Stimulated activated CD8-positive, alpha-beta memory T cell treated with anti-CD3 and anti-CD28 coated beads, Interleukin-15, amount 100 ng/mL, for 24 hours (primary cell): ENCODE measurements around the gene ZNF687.
"Not testable (repeated sequence)": the region's sequence is repeated elsewhere in the genome, so short reads cannot be mapped to it uniquely, and the experiment has no call there.

Source experiments
- DNase-seq: peaks from one replicate; pipeline ENCODE4 v3.0.0-alpha.2; 2020; ENCODE audit warnings: low read depth

The ZNF687 gene, protein sequence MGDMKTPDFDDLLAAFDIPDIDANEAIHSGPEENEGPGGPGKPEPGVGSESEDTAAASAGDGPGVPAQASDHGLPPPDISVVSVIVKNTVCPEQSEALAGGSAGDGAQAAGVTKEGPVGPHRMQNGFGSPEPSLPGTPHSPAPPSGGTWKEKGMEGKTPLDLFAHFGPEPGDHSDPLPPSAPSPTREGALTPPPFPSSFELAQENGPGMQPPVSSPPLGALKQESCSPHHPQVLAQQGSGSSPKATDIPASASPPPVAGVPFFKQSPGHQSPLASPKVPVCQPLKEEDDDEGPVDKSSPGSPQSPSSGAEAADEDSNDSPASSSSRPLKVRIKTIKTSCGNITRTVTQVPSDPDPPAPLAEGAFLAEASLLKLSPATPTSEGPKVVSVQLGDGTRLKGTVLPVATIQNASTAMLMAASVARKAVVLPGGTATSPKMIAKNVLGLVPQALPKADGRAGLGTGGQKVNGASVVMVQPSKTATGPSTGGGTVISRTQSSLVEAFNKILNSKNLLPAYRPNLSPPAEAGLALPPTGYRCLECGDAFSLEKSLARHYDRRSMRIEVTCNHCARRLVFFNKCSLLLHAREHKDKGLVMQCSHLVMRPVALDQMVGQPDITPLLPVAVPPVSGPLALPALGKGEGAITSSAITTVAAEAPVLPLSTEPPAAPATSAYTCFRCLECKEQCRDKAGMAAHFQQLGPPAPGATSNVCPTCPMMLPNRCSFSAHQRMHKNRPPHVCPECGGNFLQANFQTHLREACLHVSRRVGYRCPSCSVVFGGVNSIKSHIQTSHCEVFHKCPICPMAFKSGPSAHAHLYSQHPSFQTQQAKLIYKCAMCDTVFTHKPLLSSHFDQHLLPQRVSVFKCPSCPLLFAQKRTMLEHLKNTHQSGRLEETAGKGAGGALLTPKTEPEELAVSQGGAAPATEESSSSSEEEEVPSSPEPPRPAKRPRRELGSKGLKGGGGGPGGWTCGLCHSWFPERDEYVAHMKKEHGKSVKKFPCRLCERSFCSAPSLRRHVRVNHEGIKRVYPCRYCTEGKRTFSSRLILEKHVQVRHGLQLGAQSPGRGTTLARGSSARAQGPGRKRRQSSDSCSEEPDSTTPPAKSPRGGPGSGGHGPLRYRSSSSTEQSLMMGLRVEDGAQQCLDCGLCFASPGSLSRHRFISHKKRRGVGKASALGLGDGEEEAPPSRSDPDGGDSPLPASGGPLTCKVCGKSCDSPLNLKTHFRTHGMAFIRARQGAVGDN

DNA sequence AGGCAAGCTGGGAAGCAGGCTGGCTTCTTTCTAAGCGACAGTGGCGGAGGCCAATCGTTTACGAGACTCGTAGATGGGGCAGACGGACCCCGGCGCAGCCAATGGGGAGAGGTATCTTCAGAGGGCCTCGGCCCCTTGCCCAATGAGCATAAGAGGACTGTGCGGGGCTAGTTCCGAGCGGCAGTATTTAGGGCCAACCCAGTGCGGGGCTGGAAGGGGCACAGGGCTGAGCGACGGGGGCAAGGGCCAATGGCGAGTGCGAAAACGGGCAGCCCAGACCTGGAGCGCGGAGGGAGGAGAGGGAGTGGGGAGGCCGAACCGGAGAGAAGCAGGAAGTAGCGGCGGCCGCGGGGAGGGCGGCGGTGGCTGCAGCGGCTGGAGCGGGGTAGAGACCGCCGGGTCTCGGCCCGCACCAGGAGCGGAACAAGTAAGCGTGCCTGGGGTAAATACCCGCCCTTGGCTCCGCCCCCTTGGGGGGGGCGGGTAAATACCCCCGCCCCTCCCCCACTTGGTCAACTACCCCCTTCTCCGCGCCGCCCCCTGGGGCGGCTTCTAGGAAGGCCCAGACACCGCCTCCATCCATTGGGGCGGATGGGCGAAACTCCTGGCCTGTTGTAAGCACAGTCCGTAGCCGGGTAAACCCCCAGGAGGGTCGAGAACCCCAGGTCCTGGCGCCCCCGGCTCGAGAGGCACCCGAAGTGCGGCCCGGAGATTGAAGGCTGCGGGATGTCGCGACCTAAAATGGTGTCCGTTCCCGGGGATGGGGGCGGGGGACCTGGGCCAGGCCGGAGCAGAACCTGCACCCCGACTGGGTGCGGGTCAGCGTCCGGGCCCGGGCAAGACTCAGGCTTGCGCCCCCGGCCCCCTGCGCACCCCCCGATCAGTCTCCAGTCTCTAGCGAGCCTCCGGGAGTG is at the start of gene ZNF687:
ZNF687 (plus strand) TSS at position 331 of the 914 bp plus-strand sequence. CDS start 3,993 bp downstream, outside the sequence.
- DNase-seq: peak; percentile 85

DNA sequence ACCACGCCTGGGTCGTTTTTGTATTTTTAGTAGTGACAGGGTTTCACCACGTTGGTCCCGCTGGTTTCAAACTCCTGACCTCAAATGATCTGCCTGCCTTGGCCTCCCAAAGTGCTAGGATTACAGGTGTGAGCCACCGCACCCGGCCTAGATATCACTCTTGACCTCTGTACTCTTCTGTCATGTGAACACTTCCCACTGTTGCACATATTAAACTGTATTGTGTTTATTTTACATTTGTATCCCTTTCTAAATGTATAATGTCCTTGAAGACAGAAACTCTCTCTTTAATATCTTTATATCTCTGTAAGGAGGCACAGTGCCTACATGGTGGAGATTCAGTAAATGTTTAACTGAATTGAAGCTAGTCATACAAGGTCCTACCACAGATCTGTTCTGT is 46.9 kb upstream of the ZNF687 start:
- DNase-seq: no peak

DNA sequence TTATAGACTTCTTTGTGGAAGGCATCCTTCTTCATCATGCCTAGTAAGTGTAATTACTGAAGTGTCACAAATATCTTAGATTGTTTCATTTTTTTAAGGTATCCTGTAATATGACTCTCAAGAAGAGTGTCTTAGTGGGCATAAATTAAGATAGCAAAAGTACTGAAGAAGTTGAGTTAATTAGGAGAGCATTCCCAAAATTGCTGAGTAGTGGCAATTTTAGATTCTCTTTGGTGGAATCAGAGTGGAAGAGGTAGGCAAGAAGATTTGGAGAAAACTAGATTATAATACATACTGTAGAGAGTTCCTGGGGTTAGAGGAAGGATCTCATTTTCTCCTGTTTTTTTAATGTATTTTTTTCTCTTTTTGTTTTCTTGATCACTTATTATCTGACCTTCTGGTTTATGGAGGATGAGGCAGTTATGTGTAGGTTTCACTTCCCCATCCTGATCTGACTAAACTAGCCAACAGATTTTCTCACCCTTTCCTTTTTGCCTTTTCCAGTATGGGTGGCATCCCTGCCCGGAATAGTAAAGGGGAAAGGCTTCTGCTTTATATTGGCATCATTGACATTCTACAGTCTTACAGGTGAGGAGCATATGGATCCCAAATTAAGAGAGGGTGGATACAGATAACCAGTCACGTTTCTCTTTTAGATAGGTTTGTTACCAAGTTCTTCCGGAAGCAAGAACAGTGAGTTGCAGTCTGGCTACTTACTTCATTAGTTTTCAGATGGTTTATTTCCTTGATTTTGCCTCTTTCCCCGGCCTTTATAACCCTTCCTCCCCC is 44.2 kb upstream of the ZNF687 start:
- no peak for DNase-seq

DNA sequence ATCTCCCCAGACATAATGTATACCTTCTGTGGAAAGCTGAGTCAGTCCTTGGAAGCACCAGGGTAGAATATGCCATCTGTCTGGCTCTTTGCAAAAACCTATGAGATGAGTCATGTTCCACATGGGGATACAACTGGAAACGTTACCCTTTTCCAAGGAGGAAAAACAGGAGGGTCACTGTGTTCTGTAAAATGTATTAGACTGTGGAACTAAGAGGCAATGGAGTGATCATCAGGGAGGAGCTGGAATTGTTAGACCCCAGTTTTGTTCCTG is 43.7 kb upstream of the ZNF687 start:
- DNase-seq: no peak

DNA sequence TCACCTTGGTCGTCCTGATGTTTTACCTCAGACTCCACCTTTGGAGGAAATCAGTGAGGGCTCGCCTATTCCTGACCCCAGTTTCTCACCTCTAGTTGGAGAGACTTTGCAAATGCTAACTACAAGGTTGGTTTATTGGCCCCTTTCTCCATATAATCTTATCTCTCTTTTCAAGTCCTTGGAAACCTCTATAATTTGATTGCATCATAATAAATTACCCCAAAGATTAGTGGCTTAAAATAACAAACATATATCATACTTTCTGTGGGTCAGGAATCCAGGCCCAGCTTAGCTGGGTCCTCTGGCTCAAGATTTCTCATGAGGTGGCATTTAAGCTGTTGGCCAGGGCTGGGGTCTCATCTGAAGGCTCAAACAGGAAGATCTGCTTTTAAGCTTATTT is 39.7 kb upstream of the ZNF687 start:
- DNase-seq: no peak

DNA sequence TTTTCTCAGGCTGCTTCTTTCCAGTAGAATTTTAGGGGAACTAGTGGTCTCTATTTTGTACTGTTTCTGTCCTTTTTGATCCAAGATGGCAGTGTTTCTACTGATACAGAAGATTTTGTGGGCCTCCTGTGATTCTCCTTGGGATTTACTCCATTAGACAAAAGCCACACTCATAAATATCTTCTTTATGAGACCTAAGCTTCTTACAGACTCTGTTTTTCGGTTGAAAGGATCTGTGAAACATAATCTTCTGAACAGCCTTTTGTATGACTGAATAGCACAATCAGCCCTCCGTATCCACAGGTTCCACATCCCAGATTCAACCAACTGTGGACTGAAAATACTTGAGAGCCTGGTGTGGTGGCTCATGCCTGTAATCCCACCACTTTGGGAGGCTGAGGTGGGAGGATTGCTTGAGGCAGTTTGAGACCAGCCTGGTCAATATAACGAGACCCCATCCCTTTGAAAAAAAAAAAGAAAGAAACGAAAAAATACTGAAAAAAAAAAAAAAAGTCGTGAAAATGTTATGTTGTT is 38.3 kb upstream of the ZNF687 start:
- no peak for DNase-seq

DNA sequence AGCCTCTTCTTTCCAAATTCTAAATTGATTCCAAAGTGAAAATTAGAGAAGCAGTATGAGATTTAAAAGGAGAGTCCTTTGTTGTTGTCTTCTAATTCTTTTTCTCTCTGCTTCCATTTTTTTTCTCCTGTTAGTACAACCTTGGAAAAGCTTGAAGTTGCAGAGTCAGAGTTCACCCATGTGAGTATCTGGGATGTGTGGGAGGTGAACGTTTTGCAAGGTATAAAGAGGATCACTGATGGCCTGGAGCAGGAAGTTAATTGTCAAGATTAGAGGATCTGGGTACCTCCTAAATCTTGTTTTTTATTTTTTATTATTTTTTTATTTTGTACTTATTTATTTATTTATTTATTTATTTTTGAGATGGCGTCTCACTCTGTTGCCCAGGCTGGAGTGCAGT is 35.3 kb upstream of the ZNF687 start:
- no peak for DNase-seq

DNA sequence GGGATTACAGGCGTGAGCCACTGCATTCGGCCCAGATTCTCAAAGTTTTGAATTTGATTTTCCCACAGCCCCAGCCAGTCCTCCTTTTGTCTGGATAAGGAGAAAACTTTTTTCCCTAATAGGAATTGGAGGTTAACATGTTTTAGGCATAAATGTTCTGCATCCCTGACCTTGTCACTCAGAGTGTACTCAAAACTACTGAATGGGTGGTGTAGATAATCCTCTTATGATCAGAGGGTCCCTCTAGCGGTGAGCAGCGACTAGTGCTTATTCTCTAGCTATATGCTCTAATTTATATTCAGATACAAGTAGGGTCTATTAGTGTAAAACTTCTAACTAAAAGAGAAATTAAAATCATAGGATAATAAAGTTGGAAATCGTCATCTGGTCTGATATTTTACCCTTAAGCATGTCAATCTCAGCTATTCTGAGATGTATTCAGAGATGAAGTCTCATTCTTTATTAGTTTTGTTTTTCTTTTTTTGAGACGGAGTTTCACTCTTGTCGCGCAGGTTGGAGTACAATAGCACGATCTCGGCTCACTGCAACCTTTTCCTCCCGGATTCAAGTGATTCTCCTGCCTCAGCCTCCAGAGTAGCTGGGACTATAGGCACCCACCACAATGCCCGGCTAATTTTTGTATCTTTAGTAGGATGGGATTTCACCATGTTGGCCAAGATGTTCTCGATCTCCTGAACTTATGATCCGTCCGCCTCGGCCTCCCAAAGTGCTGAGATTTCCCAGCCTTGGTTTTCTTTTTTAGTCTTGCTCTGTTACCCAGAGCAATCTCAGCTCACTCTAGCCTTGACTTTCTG is 30.2 kb upstream of the ZNF687 start:
- DNase-seq: no peak

DNA sequence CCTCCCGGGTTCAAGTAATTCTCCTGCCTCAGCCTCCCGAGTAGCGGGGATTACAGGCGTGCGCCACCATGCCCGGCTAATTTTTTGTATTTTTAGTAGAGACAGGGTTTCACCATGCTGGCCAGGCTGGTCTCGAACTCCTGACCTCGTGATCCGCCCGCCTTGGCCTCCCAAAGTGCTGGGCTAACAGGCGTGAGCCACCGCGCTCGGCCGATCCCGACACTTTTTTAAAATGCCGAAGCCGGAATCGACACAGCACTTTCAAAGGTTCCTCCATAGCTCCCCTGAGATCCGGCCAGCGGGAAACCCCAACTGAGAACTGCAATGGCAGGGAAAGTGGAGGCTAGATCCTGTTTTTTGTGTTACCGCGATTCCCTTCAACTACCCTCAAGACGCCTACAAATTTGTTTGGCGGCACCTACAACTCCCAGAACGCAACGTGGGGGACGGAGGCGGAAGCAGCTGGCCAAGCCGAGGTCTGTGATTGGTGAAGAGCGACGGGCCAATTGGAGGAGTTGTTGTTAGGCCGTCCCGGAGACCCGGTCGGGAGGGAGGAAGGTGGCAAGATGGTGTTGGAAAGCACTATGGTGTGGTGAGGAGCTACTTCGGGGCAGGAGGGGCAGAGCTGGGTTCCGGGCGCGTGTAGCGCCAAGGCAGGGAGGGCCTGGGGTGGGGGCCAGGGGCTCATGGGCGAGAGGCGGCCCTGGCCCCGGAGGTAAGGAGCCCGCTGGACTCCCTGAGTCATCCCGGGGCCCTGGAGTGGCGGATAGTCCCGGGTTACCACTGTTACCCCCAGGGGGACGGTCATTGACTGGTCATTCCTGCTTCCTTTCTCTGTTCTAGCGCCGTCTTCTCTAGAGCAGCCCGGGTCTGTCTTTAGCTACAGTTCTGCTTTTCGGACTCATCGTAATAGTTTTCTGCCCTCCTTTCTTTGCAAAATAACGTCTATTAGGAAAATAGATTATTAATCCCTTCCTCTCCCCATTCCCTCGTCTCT is 27.6 kb upstream of the ZNF687 start, which contains the start of gene PSMD4:
PSMD4 (plus strand) TSS at position 518 of the 997 bp plus-strand sequence; CDS start at position 567, 49 bp downstream.
- DNase-seq: peak; percentile 73

DNA sequence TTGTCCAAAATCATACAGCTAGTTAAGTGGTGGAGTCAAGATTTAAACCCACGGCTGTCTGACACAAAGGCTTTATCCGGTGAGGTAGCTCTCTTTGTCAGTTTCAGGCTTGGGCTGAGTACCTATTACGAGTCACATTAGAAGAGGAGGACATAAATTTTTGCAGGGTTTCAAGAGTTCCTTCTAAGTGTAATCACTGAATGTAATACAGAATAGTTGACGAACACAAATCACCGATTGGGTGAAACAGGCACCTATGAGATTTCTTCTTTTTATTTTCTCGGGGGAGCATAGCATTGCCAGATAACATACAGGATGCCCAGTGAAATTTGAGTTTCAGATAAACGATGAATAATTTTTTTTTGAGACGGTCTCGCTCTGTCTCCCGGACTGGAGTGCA is 26.7 kb upstream of the ZNF687 start:
- no peak for DNase-seq

DNA sequence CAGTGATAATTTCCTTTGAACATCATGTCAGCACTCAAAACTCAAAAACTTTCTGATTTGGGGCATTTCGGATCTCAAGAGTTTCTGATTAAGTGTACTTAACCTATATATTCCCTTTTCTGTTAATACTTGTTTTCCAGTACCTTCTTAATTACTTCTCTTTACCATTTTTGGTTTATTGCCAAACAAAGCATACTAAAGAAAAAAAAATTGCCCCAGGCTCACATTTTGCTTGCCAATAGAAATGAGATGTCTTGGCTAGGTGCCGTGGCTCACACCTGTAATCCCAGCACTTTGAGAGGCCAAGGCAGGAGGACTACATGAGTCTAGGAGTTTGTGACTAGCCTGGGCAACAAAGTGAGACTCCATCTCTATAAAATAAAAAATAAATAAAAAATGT is 22.7 kb upstream of the ZNF687 start:
- no peak for DNase-seq

DNA sequence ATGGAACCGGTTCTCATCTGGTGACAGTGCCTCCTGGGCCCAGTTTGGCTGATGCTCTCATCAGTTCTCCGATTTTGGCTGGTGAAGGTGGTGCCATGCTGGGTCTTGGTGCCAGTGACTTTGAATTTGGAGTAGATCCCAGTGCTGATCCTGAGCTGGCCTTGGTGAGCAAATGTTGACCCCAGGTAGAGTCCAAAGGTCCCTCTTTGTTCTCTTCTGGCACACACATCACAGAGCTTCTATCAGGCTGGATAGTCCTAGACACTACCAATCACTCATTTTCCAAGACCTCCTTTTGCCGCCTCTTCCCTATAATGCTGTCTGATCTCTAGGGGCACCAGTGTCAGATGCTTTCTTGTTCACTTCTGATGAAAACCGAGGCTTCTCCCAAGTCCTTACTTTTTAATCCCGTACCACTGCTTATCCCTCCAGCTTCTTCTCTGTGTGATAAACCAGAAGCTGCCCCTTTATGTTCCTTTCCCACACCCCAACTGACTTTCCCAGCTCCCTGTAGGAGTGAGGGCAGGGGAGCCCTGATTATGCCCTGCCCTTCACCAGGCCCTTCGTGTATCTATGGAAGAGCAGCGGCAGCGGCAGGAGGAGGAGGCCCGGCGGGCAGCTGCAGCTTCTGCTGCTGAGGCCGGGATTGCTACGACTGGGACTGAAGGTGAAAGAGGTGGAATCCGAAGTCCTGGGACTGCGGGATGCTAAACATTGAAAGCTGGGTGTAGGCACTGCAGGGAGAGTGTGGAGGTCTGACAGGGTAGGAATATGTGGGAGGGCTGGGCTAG is 16.5 kb upstream of the ZNF687 start:
- no peak for DNase-seq

DNA sequence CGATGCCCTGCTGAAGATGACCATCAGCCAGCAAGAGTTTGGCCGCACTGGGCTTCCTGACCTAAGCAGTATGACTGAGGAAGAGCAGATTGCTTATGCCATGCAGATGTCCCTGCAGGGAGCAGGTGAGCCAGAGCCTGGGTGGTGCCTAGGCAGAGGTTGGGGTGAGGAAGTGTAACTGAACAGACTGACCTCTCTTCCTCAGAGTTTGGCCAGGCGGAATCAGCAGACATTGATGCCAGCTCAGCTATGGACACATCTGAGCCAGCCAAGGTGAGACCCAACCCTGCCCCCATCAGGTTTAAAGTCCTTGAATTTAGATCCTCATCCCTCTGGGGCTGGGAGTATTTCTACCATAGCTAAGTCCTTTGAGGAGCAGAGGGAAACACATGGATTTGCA is 15.8 kb upstream of the ZNF687 start:
- no peak for DNase-seq

DNA sequence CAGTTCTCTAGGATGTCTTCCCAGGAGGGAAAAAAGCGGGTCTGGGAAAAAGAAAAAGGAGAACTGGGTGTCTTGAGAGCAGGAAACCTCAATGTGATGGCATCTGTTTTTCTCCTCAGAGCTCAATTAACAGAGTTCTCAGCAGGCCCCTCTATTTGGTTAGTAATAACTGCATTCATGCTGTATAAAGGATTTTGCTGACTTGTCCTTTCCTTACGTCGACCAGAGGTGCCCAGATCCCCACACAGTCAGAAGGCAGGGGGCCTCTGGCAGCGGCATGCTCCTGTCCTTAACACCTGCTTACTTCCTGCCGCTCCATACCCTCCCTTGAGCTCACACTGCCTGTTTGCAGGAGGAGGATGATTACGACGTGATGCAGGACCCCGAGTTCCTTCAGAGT is 15.3 kb upstream of the ZNF687 start:
- no peak for DNase-seq

DNA sequence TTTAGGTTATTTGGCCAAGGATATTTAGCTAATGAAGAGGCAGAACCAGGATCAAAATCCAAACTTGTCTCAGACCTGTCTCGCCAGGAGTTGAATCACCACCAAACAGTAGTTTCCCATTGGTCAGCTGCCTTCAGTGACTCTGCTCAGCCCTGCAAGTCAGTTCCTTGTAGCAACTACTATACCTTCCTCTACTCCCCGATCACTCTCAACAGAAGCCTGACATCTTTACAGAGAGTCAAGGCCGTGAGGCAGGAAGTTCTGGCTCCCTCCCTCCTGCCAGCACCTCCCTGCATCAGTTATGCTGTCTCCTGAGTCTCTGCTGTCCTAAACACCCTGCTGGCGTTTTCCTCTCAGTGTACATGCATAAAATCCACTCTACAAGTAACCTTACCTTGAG is 14.3 kb upstream of the ZNF687 start:
- no peak for DNase-seq

DNA sequence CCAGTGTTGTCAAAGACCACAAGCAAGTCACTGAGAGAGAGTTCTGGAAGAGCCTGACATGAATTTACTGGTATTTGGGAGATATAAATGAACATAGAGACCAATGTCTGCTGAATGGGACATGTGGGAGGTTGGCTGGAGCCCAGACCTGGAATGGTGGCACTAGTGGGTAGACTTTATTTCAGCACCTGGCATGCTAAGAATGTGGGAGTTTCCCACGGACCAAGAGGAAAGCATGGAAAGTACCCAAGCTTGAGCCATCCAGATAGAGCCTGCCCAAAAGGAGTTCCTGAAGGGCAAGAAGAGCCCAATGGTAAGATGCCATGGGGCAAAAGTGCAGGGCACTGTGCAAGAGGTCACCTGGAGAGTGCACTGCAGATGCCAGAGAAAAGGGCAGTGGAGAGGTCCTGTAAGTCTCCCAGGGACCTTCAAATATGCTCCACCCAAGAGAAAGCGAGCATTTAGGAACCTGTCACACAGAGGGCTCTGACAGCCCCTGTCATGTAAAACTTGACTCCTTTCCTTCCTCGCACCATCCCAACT is 8.1 kb upstream of the ZNF687 start:
- DNase-seq: no peak

DNA sequence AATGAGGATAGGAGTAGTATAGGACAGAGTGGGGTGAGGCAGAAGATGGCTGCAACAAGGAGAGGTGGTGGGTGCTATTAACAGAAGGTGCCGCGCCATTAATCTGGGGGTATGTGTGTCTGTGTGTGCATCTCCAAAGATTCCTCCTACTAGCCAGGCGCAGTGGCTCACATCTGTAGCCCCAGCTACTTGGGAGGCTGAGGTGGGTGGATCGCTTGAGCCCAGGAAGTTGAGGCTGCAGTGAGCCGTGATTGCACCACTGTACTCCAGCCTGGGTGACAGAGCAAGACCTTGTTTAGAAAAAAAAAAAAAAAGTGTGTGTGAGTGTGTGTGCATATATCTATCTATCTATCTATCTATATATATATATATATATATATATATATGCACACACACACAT is 6.8 kb upstream of the ZNF687 start:
- DNase-seq: not testable (repeated sequence)
